ENCODE measurements around the gene C9orf72.
"Not testable (repeated sequence)": the region's sequence is repeated elsewhere in the genome, so short reads cannot be mapped to it uniquely, and the experiment has no call there.

Gene C9orf72

GRCh38 chr9:27518809-27519208, 54.5 kb downstream of the C9orf72 start:
- no peak for DNase-seq (ENCODE audit: low read depth)

- no peak for DNase-seq (ENCODE audit: low read depth)
Measured at GRCh38 chr9:27518006-27518405, 55.3 kb downstream of the C9orf72 start.

- DNase-seq (ENCODE audit: low read depth): no peak
Measured at GRCh38 chr9:27514551-27514950, 58.7 kb downstream of the C9orf72 start.

GRCh38 chr9:27511771-27512170, 61.5 kb downstream of the C9orf72 start:
- no peak for DNase-seq (ENCODE audit: low read depth)

GRCh38 chr9:27510780-27511179, 62.5 kb downstream of the C9orf72 start:
- no peak for DNase-seq (ENCODE audit: low read depth)

- DNase-seq (ENCODE audit: low read depth): no peak
Measured at GRCh38 chr9:27506981-27507380, 66.3 kb downstream of the C9orf72 start.

GRCh38 chr9:27505744-27506161, 67.5 kb downstream of the C9orf72 start:
- no peak for DNase-seq (ENCODE audit: low read depth)

- DNase-seq (ENCODE audit: low read depth): no peak
Measured at GRCh38 chr9:27504259-27504658, 69.0 kb downstream of the C9orf72 start.

GRCh38 chr9:27503623-27504022, 69.7 kb downstream of the C9orf72 start:
- no peak for DNase-seq (ENCODE audit: low read depth)

- not testable (repeated sequence) for DNase-seq (ENCODE audit: low read depth)
Measured at GRCh38 chr9:27500902-27501301, 72.4 kb downstream of the C9orf72 start.

- no peak for DNase-seq (ENCODE audit: low read depth)
Measured at GRCh38 chr9:27499451-27499850, 73.8 kb downstream of the C9orf72 start.

- no peak for DNase-seq (ENCODE audit: low read depth)
Measured at GRCh38 chr9:27497883-27498417, 75.3 kb downstream of the C9orf72 start.

Data from GM04504 (cell line).